RWPE1 (cell line): ENCODE measurements around the gene TRMT44.

Source experiments
- CTCF ChIA-PET: fragments of 350-600 bp; sonication (Branson Sonifier 250); formaldehyde crosslinking; extraction: SDS; loops from one replicate; lab custom pipeline; 2021; lab: Yijun Ruan, JAX
- POLR2A ChIA-PET: fragments of 400-600 bp; formaldehyde crosslinking; extraction: SDS; loops from one replicate; lab custom pipeline; 2020; ENCODE audit warnings: antibody characterized with exemption; ENCODE audit not compliant: low non-redundant PET; lab: Yijun Ruan, JAX
- DNase-seq: peaks from one replicate; pipeline ENCODE4 v3.0.0; 2012; ENCODE audit warnings: low spot score
- H3K27ac ChIP-seq: fragments of 450-650 bp; 2 replicates; pipeline ENCODE4 v1.5.1; 2017
- TF ChIP-seq, protein P1 (sequence below): fragments of 450-650 bp; conservative IDR thresholded peaks from 2 replicates; pipeline ENCODE4 v1.5.1; 2017; ENCODE audit warnings: low read depth, mild to moderate bottlenecking

Gene TRMT44

DNA sequence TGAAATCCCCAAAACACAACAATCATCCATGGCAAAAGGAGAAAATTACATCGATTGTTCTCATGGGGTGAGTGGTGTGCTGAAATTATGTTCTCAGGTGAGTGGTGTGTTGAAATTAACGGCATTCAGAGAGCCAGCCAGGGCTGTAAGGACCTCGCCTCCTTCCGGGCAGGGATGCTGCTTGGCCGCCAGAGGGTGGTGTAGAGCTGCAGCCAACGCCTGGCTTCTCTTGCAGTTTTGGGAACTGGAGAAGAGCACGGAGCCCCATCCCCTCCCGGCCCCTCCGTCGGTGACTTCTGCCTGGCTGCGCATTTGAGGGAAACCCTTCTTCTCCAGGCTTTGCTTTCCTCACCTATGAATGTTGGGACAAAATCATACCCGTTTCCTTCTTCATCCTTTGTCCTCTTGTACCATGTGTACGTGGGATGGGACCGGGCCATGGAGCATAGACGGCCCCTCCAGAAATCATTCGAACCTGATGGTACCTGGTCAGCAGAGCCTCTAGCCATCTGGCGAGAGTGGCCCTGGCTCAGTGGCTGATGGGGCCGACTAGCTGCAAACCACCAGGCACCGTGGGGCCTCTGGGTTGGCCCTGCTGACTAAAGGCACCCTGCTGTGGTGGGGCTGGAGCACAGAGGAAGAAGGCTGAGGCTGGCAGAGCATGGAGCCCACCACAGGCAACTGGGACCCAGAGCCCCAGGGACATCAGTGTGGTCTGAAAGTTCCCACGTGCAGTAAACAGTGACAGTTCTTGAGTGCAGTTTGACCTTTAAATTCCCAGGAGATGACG lies 28.4 kb downstream of the TRMT44 start:
- POLR2A ChIA-PET = no interaction called here
- TF ChIP-seq, protein P1, sequence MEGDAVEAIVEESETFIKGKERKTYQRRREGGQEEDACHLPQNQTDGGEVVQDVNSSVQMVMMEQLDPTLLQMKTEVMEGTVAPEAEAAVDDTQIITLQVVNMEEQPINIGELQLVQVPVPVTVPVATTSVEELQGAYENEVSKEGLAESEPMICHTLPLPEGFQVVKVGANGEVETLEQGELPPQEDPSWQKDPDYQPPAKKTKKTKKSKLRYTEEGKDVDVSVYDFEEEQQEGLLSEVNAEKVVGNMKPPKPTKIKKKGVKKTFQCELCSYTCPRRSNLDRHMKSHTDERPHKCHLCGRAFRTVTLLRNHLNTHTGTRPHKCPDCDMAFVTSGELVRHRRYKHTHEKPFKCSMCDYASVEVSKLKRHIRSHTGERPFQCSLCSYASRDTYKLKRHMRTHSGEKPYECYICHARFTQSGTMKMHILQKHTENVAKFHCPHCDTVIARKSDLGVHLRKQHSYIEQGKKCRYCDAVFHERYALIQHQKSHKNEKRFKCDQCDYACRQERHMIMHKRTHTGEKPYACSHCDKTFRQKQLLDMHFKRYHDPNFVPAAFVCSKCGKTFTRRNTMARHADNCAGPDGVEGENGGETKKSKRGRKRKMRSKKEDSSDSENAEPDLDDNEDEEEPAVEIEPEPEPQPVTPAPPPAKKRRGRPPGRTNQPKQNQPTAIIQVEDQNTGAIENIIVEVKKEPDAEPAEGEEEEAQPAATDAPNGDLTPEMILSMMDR = peak; percentile 91
- peak; percentile 51 for DNase-seq
- no peak overlapping the region for H3K27ac ChIP-seq
- CTCF ChIA-PET = interaction anchor here (0.6 to 1.1 kb wide), 4 partner anchors 15 to 232 kb away, joined by 3 to 6 read pairs (median 4); partner anchors contain the start of gene CPZ

DNA sequence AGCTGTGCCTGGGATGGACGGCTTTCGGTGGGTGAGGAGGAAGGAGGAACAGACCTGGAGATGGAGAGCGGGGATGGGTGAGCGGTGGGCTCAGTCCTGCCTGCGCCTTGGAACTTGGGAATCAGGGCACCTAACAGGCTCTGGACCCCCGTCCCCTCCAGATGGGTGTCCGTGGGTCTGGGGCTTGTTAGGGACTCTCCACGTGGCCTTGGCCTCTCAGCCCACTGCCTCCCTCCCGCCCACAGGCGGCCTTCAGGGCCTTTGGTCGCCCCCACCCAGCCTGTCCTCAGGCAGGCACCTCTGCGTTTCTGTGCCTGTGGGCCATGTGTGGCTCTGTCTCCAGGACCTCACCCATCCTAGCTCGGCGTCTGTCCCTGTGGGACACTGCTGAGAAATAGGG lies 29.0 kb downstream of the TRMT44 start:
- CTCF ChIA-PET = interaction anchor here (1.0 kb wide), 2 partner anchors 15 to 127 kb away, joined by 3 to 4 read pairs; no protein-coding TSS in a partner anchor
- H3K27ac ChIP-seq = no peak overlapping the region
- no peak for DNase-seq
- TF ChIP-seq, protein P1 = no peak
- POLR2A ChIA-PET = no interaction called here

DNA sequence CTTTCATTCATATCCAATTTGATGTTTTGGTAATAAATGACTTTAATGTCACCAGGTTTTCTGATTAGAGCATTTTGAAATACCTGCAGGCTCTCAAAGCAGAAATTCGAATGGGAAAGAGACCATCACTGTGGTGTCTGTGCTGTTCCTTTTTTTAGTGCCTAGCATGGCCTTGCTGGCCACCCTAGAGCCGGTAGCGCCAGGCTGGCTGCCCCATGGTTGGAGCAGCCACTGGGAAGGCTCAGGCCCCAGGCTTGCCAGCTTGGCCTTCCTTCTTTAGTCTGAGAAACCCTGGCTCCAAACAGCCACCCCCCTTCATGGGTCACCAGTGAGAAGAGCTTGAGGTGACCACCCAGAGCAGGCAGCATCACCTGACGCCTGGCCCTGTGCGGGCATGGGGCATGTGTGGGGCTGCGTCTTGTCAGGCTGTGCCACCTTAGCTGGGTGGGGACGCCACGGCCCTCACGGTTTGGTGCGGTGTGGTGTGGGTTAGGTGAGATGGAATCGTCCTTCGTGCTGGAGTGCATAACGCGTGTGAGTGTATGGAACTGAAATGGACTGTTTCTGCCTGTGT lies 30.0 kb downstream of the TRMT44 start:
- TF ChIP-seq, protein P1 = no peak
- DNase-seq = no peak
- POLR2A ChIA-PET = no interaction called here
- no peak overlapping the region for H3K27ac ChIP-seq
- CTCF ChIA-PET = no interaction called here

DNA sequence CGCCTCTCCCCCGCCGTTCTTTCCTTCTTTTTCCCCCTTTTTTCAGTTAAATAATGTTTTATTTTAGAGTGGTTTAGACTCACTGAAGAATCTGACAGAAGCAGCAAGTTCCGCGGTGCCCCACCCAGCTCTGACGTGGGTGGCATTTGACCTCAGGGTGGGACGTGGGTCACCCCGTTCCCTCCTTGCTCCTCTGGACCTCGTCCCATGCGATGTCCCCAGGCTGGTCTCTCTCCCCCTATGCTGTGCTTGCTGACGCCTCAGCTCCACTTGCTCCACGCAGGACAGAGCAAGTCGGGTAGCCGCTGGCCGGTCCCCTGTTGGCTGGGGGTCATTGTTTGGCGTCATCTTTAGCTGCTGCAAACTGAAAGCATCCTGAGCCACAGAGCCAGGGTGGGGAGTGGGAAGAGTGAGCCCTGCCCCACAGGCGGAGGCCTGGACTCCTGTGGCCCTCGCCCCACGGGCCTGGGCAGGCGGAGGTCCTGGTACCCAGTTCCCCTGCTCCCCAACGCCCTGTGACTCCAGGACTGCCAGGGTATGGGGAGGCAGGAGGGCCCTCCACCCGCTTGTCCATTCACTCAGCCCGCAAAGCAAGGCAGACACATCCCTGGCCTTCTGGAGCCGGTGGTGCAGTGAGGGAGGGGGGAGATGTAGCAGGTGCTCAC lies 30.8 kb downstream of the TRMT44 start:
- no peak overlapping the region for H3K27ac ChIP-seq
- TF ChIP-seq, protein P1 = no peak
- POLR2A ChIA-PET = no interaction called here
- no peak for DNase-seq
- CTCF ChIA-PET = interaction anchor here (1.1 kb wide), 1 partner anchor 127 kb away, joined by 5 read pairs; no protein-coding TSS in a partner anchor

DNA sequence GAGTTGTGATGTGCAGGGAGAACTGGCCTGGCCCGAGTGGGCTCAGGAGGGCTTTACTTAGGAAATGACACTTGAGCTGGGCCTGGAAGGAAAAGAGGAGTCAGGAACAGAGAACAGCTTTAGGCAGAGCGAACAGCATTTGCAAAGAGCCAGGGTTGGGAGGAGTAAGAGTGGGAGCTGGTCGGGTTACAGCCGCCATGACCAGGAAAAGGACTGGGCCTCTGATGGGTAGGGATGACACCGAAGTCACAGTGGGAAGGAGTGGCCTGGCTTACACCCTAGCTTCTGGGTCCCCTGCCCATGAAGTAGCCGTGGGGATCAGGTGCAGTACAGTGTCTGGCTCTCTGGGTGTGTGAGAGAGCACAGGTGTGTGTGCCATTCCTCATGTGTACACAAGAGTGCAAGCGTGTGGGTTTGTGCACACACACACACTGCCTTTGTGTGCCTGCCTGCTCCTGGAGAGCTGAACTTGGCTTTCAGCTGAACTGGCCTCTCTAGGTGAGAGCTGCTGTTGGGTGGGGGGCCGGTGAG lies 31.6 kb downstream of the TRMT44 start:
- no peak for DNase-seq
- TF ChIP-seq, protein P1 = no peak
- peak overlapping the region; percentile 14; the same call in 1 of the 2 replicates for H3K27ac ChIP-seq
- ChIA-PET CTCF (interaction anchor here (1.1 to 1.4 kb wide), 2 partner anchors 126 to 135 kb away, joined by 5 read pairs; no protein-coding TSS in a partner anchor), POLR2A (no interaction called here)

DNA sequence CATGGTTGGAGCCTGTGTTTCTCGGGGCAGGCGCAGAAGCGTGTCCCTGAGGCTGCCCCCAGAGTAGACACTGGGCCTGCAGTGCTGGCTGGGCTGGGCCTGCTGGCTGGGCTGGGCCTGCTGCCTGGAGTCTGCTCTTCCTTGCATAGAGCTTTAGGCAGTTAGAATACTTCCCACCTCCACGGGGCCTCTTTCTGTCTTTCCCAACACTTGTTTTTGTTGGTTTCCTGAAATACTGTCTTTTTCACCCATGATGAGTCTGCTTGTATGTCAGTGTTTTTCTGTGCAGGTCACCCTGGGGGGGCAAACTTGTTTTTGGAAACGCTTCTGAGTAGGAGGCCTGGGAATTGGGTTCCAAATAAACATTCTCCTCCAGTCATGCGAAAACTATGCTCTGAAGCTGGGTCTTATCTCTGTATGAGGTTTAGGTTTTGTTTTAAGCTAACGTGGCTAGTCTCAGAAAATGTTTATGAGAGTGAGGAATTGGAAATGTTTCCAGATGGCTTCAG lies 32.2 kb downstream of the TRMT44 start:
- peak overlapping the region; percentile 14; the same call in 1 of the 2 replicates for H3K27ac ChIP-seq
- POLR2A ChIA-PET = no interaction called here
- no peak for DNase-seq
- CTCF ChIA-PET = interaction anchor here (1.4 kb wide), 1 partner anchor 135 kb away, joined by 5 read pairs; no protein-coding TSS in a partner anchor
- TF ChIP-seq, protein P1 = no peak
